PC-3 (cell line): ENCODE results near the gene JARID2. TPM values are rescaled to one million over a fixed set of nuclear protein-coding genes. Genes with fewer than 3 reads are reported as not detected.
A peak's percentile ranks its signal among the peaks of the same experiment; 100 is the strongest.

Experiments used
- ATAC-seq: fragments of 200-7000 bp; cut with Tn5 transposase; 2 replicates; pipeline ENCODE4 v1.9.1; 2020; ENCODE audit warnings: mild to moderate bottlenecking, moderate library complexity
- BruUV-seq: library from RNA; stranded (reverse); fragments of 400-500 nt; replicated peaks from 2 replicates; lab custom pipeline; 2021; lab: Mats Ljungman, UMichigan
- CTCF ChIA-PET: fragments of 300-600 bp; sonication (Branson Sonifier 250); formaldehyde crosslinking; loops from one replicate; lab custom pipeline; 2022; ENCODE audit warnings: antibody characterized with exemption; lab: Charles Lee
- POLR2A ChIA-PET: fragments of 300-600 bp; sonication (Branson Sonifier 250); formaldehyde crosslinking; loops from one replicate; lab custom pipeline; 2022; ENCODE audit warnings: antibody characterized with exemption; ENCODE audit not compliant: unreplicated experiment; lab: Charles Lee
- DNase-seq: peaks from one replicate; pipeline ENCODE4 v3.0.0-alpha.2; 2015
- H2AFZ ChIP-seq: fragments of 300-600 bp; sonication (generic); 2 replicates; pipeline ENCODE4 v1.6.0; 2016; ENCODE audit warnings: antibody characterized with exemption, low read length
- H3F3A ChIP-seq: fragments of 300-600 bp; sonication (generic); one replicate; pipeline ENCODE4 v1.6.0; 2017; ENCODE audit warnings: antibody characterized with exemption, low read length, control low read depth, mild to moderate bottlenecking; ENCODE audit not compliant: unreplicated experiment
- H3K27ac ChIP-seq: fragments of 300-600 bp; sonication (generic); 2 replicates; pipeline ENCODE4 v1.5.1; 2016; ENCODE audit warnings: mild to moderate bottlenecking, low read length
- H3K27me3 ChIP-seq: fragments of 300-600 bp; sonication (generic); 2 replicates; pipeline ENCODE4 v1.6.1; 2016; ENCODE audit warnings: low read length, mixed read lengths
- H3K36me3 ChIP-seq: fragments of 300-600 bp; sonication (generic); 2 replicates; pipeline ENCODE4 v1.6.1; 2016; ENCODE audit warnings: low read depth, mixed run types, low read length, mixed read lengths
- H3K4me1 ChIP-seq: fragments of 300-600 bp; sonication (generic); 2 replicates; pipeline ENCODE4 v1.5.1; 2016; ENCODE audit warnings: low read length; ENCODE audit not compliant: insufficient read depth
- H3K4me2 ChIP-seq: fragments of 300-600 bp; sonication (generic); 2 replicates; pipeline ENCODE4 v1.6.0; 2016; ENCODE audit warnings: low read length
- H3K4me3 ChIP-seq: fragments of 300-600 bp; sonication (generic); 2 replicates; pipeline ENCODE4 v1.5.1; 2016; ENCODE audit warnings: mild to moderate bottlenecking, low read length, mixed read lengths
- H3K79me2 ChIP-seq: fragments of 300-600 bp; sonication (generic); 2 replicates; pipeline ENCODE4 v1.6.1; 2017; ENCODE audit warnings: low read length, mixed read lengths
- H3K9ac ChIP-seq: fragments of 300-600 bp; sonication (generic); 2 replicates; pipeline ENCODE4 v1.6.0; 2016; ENCODE audit warnings: mild to moderate bottlenecking, low read length
- H3K9me2 ChIP-seq: fragments of 300-600 bp; sonication (generic); replicated peaks from 2 replicates; pipeline ENCODE4 v1.6.1; 2016; ENCODE audit warnings: mixed run types, low read length, mixed read lengths
- H3K9me3 ChIP-seq: fragments of 300-600 bp; sonication (generic); 2 replicates; pipeline ENCODE4 v1.6.1; 2016; ENCODE audit warnings: low read length, mixed read lengths
- H4K20me1 ChIP-seq: fragments of 300-600 bp; sonication (generic); 2 replicates; pipeline ENCODE4 v1.6.1; 2016; ENCODE audit warnings: low read length, mixed read lengths
- EZH2 ChIP-seq: fragments of 300-600 bp; sonication (generic); IDR thresholded peaks from one replicate; pipeline ENCODE4 v1.6.1; 2017; ENCODE audit warnings: antibody characterized with exemption, mild to moderate bottlenecking, low read length; ENCODE audit not compliant: unreplicated experiment
- EZH2phosphoT487 ChIP-seq: fragments of 300-600 bp; sonication (generic); IDR thresholded peaks from 2 replicates; pipeline ENCODE4 v1.6.1; 2018; ENCODE audit warnings: mild to moderate bottlenecking, antibody characterized with exemption, low read length, borderline replicate concordance
- intact Hi-C: fragments of 100-400 bp; cut with micrococcal nuclease; formaldehyde crosslinking; loops from 2 replicates; pipeline ENCODE4 v1.9.0; 2023
- total RNA-seq: library from RNA; depleted of rRNA; stranded (reverse); fragments of >200 nt; gene quantifications from 2 replicates; pipeline ENCODE4 v1.2.3, GENCODE V29; 2014
- TF ChIP-seq, protein P1 (sequence below): fragments of 300-600 bp; sonication (generic); conservative IDR thresholded peaks from 2 replicates; pipeline ENCODE4 v1.5.1; 2017; ENCODE audit warnings: antibody characterized with exemption, low read depth, mild to moderate bottlenecking, low read length

JARID2 gene
- total RNA-seq, 1 experiment from 2014 or later = 11.0 TPM

DNA sequence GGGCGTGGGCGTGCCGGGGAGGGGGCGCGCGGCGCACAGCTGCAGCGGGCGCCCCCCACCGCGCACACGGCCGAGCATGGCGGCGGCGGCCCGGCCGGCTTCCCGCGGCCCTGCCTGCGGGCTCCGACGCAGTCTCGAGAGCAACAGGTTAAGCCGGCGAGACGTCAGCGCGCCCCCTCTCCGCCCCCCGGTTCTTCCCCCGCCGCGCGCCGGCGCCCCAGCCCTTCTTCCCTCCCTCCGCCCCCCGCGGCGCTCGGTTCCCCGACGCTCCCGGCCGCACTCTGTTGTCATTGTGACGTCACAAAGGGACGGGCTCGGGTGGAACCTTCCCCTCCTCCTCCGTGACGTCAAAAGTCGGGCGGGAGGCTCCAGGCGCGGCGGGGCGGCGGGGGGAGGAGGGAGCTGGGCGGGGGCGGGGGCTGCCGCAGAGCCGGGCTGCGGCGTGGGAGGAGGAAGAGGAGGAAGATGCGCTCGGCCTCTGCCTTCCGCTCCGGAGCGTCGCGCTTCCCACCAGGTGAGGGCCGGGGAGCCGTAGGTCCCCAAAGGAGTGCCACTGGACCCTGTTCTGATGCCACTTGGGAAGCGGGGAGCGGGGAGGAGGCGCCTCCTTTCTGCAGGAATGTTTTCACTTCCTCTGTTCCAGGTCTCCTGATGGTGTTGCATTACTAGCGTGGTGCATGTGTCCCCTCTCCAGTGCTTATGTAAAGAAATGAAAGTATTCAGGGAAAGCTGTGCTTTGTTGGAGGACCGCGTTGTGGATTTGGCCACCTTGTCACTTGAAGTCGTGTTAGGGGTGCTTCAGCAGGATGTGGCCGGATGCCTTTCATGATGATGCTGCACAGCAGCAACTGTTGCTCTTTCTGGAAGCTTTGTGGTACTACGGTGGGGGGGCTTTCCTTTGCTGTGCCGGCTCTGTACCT, 2.8 kb downstream of the JARID2 start:
- Histone ChIP-seq H3K27ac (peak overlapping the region; percentile 72), H3F3A (no peaks in the 10 kb centered on the region), H3K9me3 (no peaks in the 10 kb centered on the region), H3K4me3 (peak overlapping the region; percentile 75), H4K20me1 (peaks cover 49% of the 10 kb centered on the region), H3K36me3 (no peaks in the 10 kb centered on the region), H3K9me2 (no peaks in the 10 kb centered on the region), H3K9ac (peak overlapping the region; percentile 65), H3K4me1 (peaks cover 34% of the 10 kb centered on the region), H3K79me2 (peaks cover 77% of the 10 kb centered on the region), H2AFZ (peak overlapping the region; percentile 36), H3K27me3 (no peaks in the 10 kb centered on the region), H3K4me2 (peak overlapping the region; percentile 81)
- ATAC-seq (peak; percentile 32), DNase-seq (peak; percentile 96)
- ChIA-PET POLR2A (interaction anchor here (0.7 kb wide), 1 partner anchor 11 kb away, joined by 3 read pairs; no protein-coding TSS in a partner anchor), CTCF (interaction anchor here (0.6 to 0.8 kb wide), 2 partner anchors 417 to 978 kb away, joined by 4 read pairs; no protein-coding TSS in a partner anchor)
- intact Hi-C loops = loop anchor here (1.0 to 10.0 kb wide), 7 partner anchors 116 to 976 kb away; no protein-coding TSS in a partner anchor
- no TSS peak for BruUV-seq
- TF ChIP-seq EZH2phosphoT487 = no peak

DNA sequence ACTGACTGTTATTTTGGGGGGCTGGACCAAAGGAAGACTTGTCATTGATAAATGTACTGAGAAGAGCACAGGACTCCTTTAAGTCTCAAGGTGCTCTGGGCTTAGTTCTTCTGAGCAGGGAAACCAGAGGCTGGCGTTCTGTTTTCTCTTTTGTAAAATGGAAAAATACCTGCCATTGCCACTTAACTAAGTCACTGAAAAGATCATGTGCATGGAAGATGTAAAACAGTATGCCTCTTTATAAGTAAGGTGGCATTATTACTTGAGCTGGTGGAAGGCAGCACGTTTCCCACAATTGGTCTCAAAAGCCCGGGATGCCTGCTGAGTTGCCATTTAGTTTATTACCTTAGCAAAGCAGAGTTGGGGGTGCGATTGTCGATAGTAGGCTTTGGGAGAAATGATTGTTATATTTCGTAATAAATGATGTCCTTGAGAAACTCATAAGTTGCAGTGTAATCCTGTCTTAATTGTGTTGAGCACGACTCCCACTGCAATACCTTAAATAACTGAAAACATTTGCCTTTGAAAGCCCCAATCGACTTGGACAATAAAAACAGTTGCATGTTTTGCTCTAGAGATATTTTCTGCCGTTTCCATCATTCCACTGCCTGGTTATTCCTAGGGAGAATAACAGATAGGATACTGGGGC, 3.6 kb downstream of the JARID2 start:
- no peak for ATAC-seq
- intact Hi-C loops = loop anchor here (1.0 to 10.0 kb wide), 7 partner anchors 117 to 977 kb away; no protein-coding TSS in a partner anchor
- H3K36me3 ChIP-seq = no peaks in the 10 kb centered on the region
- peak overlapping the region; percentile 72 for H3K27ac ChIP-seq
- CTCF ChIA-PET = no interaction called here
- peak overlapping the region; percentile 81 for H3K4me2 ChIP-seq
- no peak overlapping the region; the same call in 1 of the 2 replicates for H2AFZ ChIP-seq
- H3K27me3 ChIP-seq = no peaks in the 10 kb centered on the region
- no TSS peak for BruUV-seq
- POLR2A ChIA-PET = interaction anchor here (0.5 kb wide), 1 partner anchor 372 kb away, joined by 3 read pairs; no protein-coding TSS in a partner anchor
- H3K4me1 ChIP-seq = peaks cover 29% of the 10 kb centered on the region
- H3F3A ChIP-seq = no peaks in the 10 kb centered on the region
- peak overlapping the region; percentile 65 for H3K9ac ChIP-seq
- H3K9me3 ChIP-seq = no peaks in the 10 kb centered on the region
- TF ChIP-seq, protein P1, sequence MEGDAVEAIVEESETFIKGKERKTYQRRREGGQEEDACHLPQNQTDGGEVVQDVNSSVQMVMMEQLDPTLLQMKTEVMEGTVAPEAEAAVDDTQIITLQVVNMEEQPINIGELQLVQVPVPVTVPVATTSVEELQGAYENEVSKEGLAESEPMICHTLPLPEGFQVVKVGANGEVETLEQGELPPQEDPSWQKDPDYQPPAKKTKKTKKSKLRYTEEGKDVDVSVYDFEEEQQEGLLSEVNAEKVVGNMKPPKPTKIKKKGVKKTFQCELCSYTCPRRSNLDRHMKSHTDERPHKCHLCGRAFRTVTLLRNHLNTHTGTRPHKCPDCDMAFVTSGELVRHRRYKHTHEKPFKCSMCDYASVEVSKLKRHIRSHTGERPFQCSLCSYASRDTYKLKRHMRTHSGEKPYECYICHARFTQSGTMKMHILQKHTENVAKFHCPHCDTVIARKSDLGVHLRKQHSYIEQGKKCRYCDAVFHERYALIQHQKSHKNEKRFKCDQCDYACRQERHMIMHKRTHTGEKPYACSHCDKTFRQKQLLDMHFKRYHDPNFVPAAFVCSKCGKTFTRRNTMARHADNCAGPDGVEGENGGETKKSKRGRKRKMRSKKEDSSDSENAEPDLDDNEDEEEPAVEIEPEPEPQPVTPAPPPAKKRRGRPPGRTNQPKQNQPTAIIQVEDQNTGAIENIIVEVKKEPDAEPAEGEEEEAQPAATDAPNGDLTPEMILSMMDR = no peak
- no peak for TF ChIP-seq EZH2phosphoT487
- TF ChIP-seq EZH2 = no peak
- DNase-seq = no peak
- no peaks in the 10 kb centered on the region for H3K9me2 ChIP-seq
- H3K4me3 ChIP-seq = peak overlapping the region; percentile 75
- peaks cover 80% of the 10 kb centered on the region for H3K79me2 ChIP-seq
- H4K20me1 ChIP-seq = peaks cover 54% of the 10 kb centered on the region
